BE2C (cell line): ENCODE measurements around the gene FAM177B.
"Not testable (repeated sequence)": the region's sequence is repeated elsewhere in the genome, so short reads cannot be mapped to it uniquely, and the experiment has no call there.

Experiments
- DNase-seq: peaks from one replicate; pipeline ENCODE4 v3.0.0-alpha.2; 2020
- H3K27me3 ChIP-seq: fragments of 250-450 bp; sonication (Bioruptor Pico); 2 replicates; pipeline ENCODE4 v1.5.1; 2020; ENCODE audit warnings: mild to moderate bottlenecking
- H3K36me3 ChIP-seq: fragments of 250-450 bp; sonication (Bioruptor Pico); 2 replicates; pipeline ENCODE4 v1.5.1; 2020; ENCODE audit warnings: mild to moderate bottlenecking
- H3K4me1 ChIP-seq: fragments of 250-450 bp; sonication (Bioruptor Pico); 2 replicates; pipeline ENCODE4 v1.5.1; 2020
- H3K4me3 ChIP-seq: 2 replicates; pipeline ENCODE4 v1.5.1; 2011; ENCODE audit warnings: low read depth, low read length
- H3K9me3 ChIP-seq: fragments of 250-450 bp; sonication (Bioruptor Pico); 2 replicates; pipeline ENCODE4 v1.5.1; 2020
- CTCF ChIP-seq: IDR thresholded peaks from 2 replicates; pipeline ENCODE4 v1.5.1; 2012; ENCODE audit warnings: mild to moderate bottlenecking, low read depth, low read length

Gene FAM177B

GRCh38 chr1:222732216-222733159, 4.5 kb upstream of the FAM177B start:
- no peak overlapping the region for H3K4me3 ChIP-seq
- H3K9me3 ChIP-seq, result no peaks in the 10 kb centered on the region
- H3K4me1 ChIP-seq, result no peaks in the 10 kb centered on the region
- peaks cover 9% of the 10 kb centered on the region for H3K36me3 ChIP-seq
- DNase-seq, result no peak
- no peaks in the 10 kb centered on the region for H3K27me3 ChIP-seq
- TF ChIP-seq CTCF, result no peak

- H3K4me3 ChIP-seq, result no peak overlapping the region
- DNase-seq, result no peak
- H3K4me1 ChIP-seq, result no peaks in the 10 kb centered on the region
- H3K27me3 ChIP-seq, result no peaks in the 10 kb centered on the region
- H3K36me3 ChIP-seq, result peaks cover 9% of the 10 kb centered on the region
- TF ChIP-seq CTCF, result no peak
- H3K9me3 ChIP-seq, result no peaks in the 10 kb centered on the region
Measured at GRCh38 chr1:222734740-222735139, 2.3 kb upstream of the FAM177B start.

GRCh38 chr1:222736470-222736869, 532 bp upstream of the FAM177B start:
- peaks cover 5% of the 10 kb centered on the region; the same call in 1 of the 2 replicates for H3K36me3 ChIP-seq
- no peak overlapping the region for H3K4me3 ChIP-seq
- H3K9me3 ChIP-seq, result no peaks in the 10 kb centered on the region
- no peak for TF ChIP-seq CTCF
- H3K27me3 ChIP-seq, result no peaks in the 10 kb centered on the region
- no peaks in the 10 kb centered on the region for H3K4me1 ChIP-seq
- DNase-seq, result no peak

- Histone ChIP-seq H3K27me3 (no peaks in the 10 kb centered on the region), H3K4me1 (no peaks in the 10 kb centered on the region), H3K4me3 (no peak overlapping the region), H3K36me3 (no peaks in the 10 kb centered on the region), H3K9me3 (no peaks in the 10 kb centered on the region)
- no peak for TF ChIP-seq CTCF
- no peak for DNase-seq
Measured at GRCh38 chr1:222739465-222739864, 2.5 kb downstream of the FAM177B start.

GRCh38 chr1:222739929-222740328, 2.9 kb downstream of the FAM177B start:
- H3K4me1 ChIP-seq, result no peaks in the 10 kb centered on the region
- TF ChIP-seq CTCF, result no peak
- no peak for DNase-seq
- no peaks in the 10 kb centered on the region for H3K36me3 ChIP-seq
- no peak overlapping the region for H3K4me3 ChIP-seq
- H3K27me3 ChIP-seq, result no peaks in the 10 kb centered on the region
- no peaks in the 10 kb centered on the region for H3K9me3 ChIP-seq

- not testable (repeated sequence) for H3K4me1 ChIP-seq, H3K9me3 ChIP-seq
Measured at GRCh38 chr1:222741630-222742457, 4.8 kb downstream of the FAM177B start.

More at GRCh38 chr1:222741630-222742457, 4.8 kb downstream of the FAM177B start:
- not testable (repeated sequence) for H3K27me3 ChIP-seq, DNase-seq, H3K36me3 ChIP-seq, H3K4me3 ChIP-seq
